Camera-type eye (tissue), 1 donor: ENCODE measurements around the gene SPACA7. TPM values are rescaled to one million over a fixed set of nuclear protein-coding genes. Genes with fewer than 3 reads are reported as not detected.

Experiments used
- total RNA-seq: library from RNA; depleted of rRNA; stranded (reverse); fragments of >200 nt; gene quantifications from one replicate; pipeline ENCODE4 v1.2.3, GENCODE V29; 2014

The SPACA7 gene, protein sequence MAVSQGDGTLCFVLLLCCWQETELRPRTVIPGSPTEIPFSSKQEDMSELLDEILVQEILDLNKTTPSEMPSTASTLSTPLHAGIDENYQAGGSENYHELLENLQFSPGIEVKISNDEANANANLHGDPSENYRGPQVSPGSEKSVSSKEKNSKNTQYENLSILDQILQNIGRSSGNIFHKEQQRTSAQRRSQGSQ
- total RNA-seq, result not detected

DNA sequence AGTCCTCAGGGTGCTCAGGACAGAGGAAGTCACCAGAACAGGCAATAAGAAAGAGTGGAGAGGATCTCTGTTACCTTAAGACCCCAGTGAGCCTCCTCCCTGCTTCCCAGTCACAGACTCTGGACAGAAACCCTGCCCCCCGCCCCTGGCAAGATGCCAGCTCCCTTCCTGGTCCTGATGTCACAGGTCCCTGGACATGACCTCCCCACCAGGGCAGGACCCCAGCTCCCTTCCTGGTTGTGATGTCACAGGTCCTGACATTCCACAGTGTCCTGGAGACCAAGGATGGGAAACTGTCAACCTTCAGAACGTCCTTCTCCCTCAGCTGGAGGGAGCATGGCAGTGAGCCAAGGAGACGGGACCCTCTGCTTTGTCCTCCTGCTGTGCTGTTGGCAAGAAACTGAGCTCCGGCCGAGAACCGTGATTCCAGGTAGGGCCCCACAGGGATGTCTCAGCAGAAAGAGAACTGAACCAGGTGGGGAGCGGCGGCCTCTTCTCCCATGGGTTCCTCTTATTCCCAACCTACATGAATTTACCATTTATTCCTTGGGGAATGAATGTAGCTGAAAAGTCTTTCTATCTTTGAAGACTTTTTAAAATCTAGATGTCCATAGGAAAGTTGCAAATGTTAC is at the start of gene SPACA7:
SPACA7 (plus strand) TSS at position 306 of the 632 bp plus-strand sequence; CDS start at position 337, 31 bp downstream.

Other genes with a start within 250 kb of the SPACA7 start
- 48.9 TPM for gene TUBGCP3, start 211.8 kb downstream of the SPACA7 start, total RNA-seq